ENCODE measurements around the gene SAMD3. TPM values are rescaled to one million over a fixed set of nuclear protein-coding genes. Genes with fewer than 3 reads are reported as not detected.

SAMD3 gene
- total RNA-seq, 1 experiment from 2014 or later, result 0.39 TPM

GRCh38 chr6:130188207-130188899 is 34.4 kb downstream of the SAMD3 start:
- Mint-ChIP-seq H3K36me3 (ENCODE audit: insufficient read depth in 1 of 3, low read depth in 3 of 3) (peaks cover 16 to 36% (median 30%) of the 10 kb centered on the region in 3 experiments), H3K27me3 (ENCODE audit: low read depth) (peaks cover 2% of the 10 kb centered on the region; the same call in 1 of the 2 replicates), H3K9me3 (peaks cover 24 to 29% of the 10 kb centered on the region in 2 experiments), H3K4me3 (no peak overlapping the region), H3K4me1 (peaks cover 9 to 18% of the 10 kb centered on the region in 2 experiments), H3K27ac (no peak overlapping the region)
- WGBS (ENCODE audit: extremely low coverage, insufficient read length, low lambda C conversion rate), result no CpG with 5 or more reads among the region's 6 CpGs
- no peak overlapping the region for H3K23ac ChIP-seq (ENCODE audit: insufficient read length, low read depth, low read length)
- no peaks in the 10 kb centered on the region for H4K20me1 ChIP-seq (ENCODE audit: control insufficient read depth, insufficient read depth, insufficient read length)
- H4K91ac ChIP-seq (ENCODE audit: insufficient read length, low read depth, low read length), result no peak overlapping the region
- H4K5ac ChIP-seq (ENCODE audit: insufficient read length, low read depth, low read length), result no peak overlapping the region
- no peaks in the 10 kb centered on the region for H3K23me2 ChIP-seq (ENCODE audit: insufficient read length, low read depth, low read length, poor library complexity, severe bottlenecking)
- H2BK120ac ChIP-seq (ENCODE audit: low read depth, low read length, poor library complexity, severe bottlenecking), result no peak overlapping the region
- H3K56ac ChIP-seq (ENCODE audit: insufficient read length, low read depth, low read length), result no peak overlapping the region
- no peak overlapping the region for H2BK20ac ChIP-seq (ENCODE audit: low read depth, low read length, poor library complexity, severe bottlenecking)
- no peak overlapping the region for H3K14ac ChIP-seq (ENCODE audit: insufficient read depth, low read length)
- no peaks in the 10 kb centered on the region for H3K4me1 ChIP-seq (ENCODE audit: insufficient read depth, low read length)
- H3T11ph ChIP-seq (ENCODE audit: low read length), result no peak overlapping the region
- H3K4ac ChIP-seq (ENCODE audit: low read depth, low read length), result no peak overlapping the region
- peaks cover 12% of the 10 kb centered on the region for H3K9me3 ChIP-seq (ENCODE audit: control insufficient read depth, low read depth, low read length)
- no peak overlapping the region for H2BK5ac ChIP-seq (ENCODE audit: insufficient read length, low read length)
- H3K18ac ChIP-seq (ENCODE audit: insufficient read length, low read depth, low read length), result no peak overlapping the region
- no peaks in the 10 kb centered on the region for H3K79me2 ChIP-seq (ENCODE audit: insufficient read depth, low read length)
- H2AFZ ChIP-seq (ENCODE audit: low read length), result no peak overlapping the region
- H2BK12ac ChIP-seq (ENCODE audit: insufficient read length, low read depth, low read length), result no peak overlapping the region
- no peak overlapping the region for H3K9ac ChIP-seq (ENCODE audit: extremely low read depth, insufficient read length, low read length)
- no peaks in the 10 kb centered on the region for H3K27me3 ChIP-seq (ENCODE audit: insufficient read depth, low read length)
- H2BK15ac ChIP-seq (ENCODE audit: low read depth, low read length), result no peak overlapping the region
- H2AK5ac ChIP-seq (ENCODE audit: insufficient read length, low read length), result no peak overlapping the region
- no peak overlapping the region for H3K27ac ChIP-seq (ENCODE audit: insufficient read length, low read depth, low read length)
- no peak overlapping the region for H3K4me2 ChIP-seq (ENCODE audit: insufficient read depth, insufficient read length, low read length)
- no peak for DNase-seq
- no peak overlapping the region for H4K8ac ChIP-seq (replicated peaks; ENCODE audit: insufficient read length, low read depth, low read length)
- TF ChIP-seq CTCF (conservative IDR thresholded peaks at IDR 0.05), result no peak
- no peaks in the 10 kb centered on the region for H3K79me1 ChIP-seq (ENCODE audit: insufficient read depth, low read depth, low read length, poor library complexity, severe bottlenecking)
